H1 (cell line): ENCODE results near the gene EPHA3. TPM values are rescaled to one million over a fixed set of nuclear protein-coding genes. Genes with fewer than 3 reads are reported as not detected.

Experiments used
- CTCF ChIA-PET: fragments of 300-600 bp; sonication (Branson Sonifier 250); formaldehyde crosslinking; loops from one replicate; lab custom pipeline; 2021; ENCODE audit not compliant: partially characterized antibody; lab: Charles Lee
- POLR2A ChIA-PET: fragments of 300-600 bp; sonication (Branson Sonifier 250); formaldehyde crosslinking; loops from one replicate; lab custom pipeline; 2021; ENCODE audit warnings: inconsistent platforms; ENCODE audit not compliant: partially characterized antibody; lab: Charles Lee
- DNase-seq, 2 experiments: peaks; one replicate each; pipeline versions ENCODE4 v3.0.0 to v3.0.0-alpha.2; 2010 to 2022; ENCODE audit warnings: low spot score in 2 of 2, low read depth in 1 of 2, mixed read lengths in 1 of 2
- FAIRE-seq: peaks from 2 replicates; lab custom pipeline; 2011; peaks lifted over from hg19 to GRCh38; lab: Jason Lieb, UNC
- H2AFZ ChIP-seq: 2 replicates; pipeline ENCODE4 v1.8.1; 2012; ENCODE audit warnings: low read length, inconsistent platforms
- H2AK5ac ChIP-seq: 2 replicates; pipeline ENCODE4 v1.6.1; 2013; ENCODE audit warnings: low read depth, low read length
- H2BK120ac ChIP-seq: replicated peaks from 2 replicates; pipeline ENCODE3; 2013; ENCODE audit warnings: low read depth, low read length, inconsistent platforms
- H2BK12ac ChIP-seq: 2 replicates; pipeline ENCODE4 v1.6.1; 2013; ENCODE audit warnings: low read depth, low read length
- H2BK15ac ChIP-seq: 2 replicates; pipeline ENCODE4 v1.6.1; 2013; ENCODE audit warnings: low read length
- H2BK20ac ChIP-seq: 2 replicates; pipeline ENCODE4 v1.6.1; 2013; ENCODE audit warnings: low read length
- H2BK5ac ChIP-seq: 2 replicates; pipeline ENCODE4 v1.6.1; 2013; ENCODE audit warnings: low read depth, low read length
- H3K14ac ChIP-seq: 2 replicates; pipeline ENCODE4 v1.6.1; 2013; ENCODE audit warnings: inconsistent platforms; ENCODE audit not compliant: insufficient read length
- H3K18ac ChIP-seq: 2 replicates; pipeline ENCODE4 v1.6.1; 2013; ENCODE audit warnings: low read length; ENCODE audit errors: extremely low read depth
- H3K23ac ChIP-seq: 2 replicates; pipeline ENCODE4 v1.6.1; 2013; ENCODE audit warnings: inconsistent platforms; ENCODE audit not compliant: insufficient read length
- H3K23me2 ChIP-seq: 2 replicates; pipeline ENCODE4 v1.6.1; 2013; ENCODE audit warnings: low read depth, low read length
- H3K27ac ChIP-seq: 2 replicates; pipeline ENCODE4 v1.6.1; 2011; ENCODE audit warnings: low read depth, low read length, inconsistent platforms
- H3K27me3 ChIP-seq, 4 experiments: replicated peaks in 1 of 4; 1 replicate in 1 of 4; 2 replicates in 3 of 4; pipeline versions ENCODE4 v1.6.1 to v1.8.1; 2011 to 2013; ENCODE audit warnings: low read length in 3 of 4, mild to moderate bottlenecking in 3 of 4, inconsistent platforms in 2 of 4, mixed read lengths in 2 of 4, moderate library complexity in 1 of 4; ENCODE audit not compliant: control insufficient read depth in 3 of 4, insufficient read depth in 3 of 4; ENCODE audit errors: extremely low read depth in 1 of 4
- H3K36me3 ChIP-seq, 4 experiments: 2 replicates each; pipeline versions ENCODE4 v1.6.1 to v1.8.1; 2011 to 2013; ENCODE audit warnings: mild to moderate bottlenecking in 4 of 4, low read length in 3 of 4, moderate library complexity in 2 of 4, control low read depth in 1 of 4, inconsistent platforms in 1 of 4; ENCODE audit not compliant: insufficient read depth in 4 of 4, control insufficient read depth in 2 of 4
- H3K4ac ChIP-seq: replicated peaks from 2 replicates; pipeline ENCODE3; 2013; ENCODE audit warnings: low read length, low read depth, mixed read lengths, inconsistent platforms; ENCODE audit not compliant: insufficient read length
- H3K4me1 ChIP-seq, 4 experiments: replicated peaks in 1 of 4; 1 replicate in 1 of 4; 2 replicates in 3 of 4; pipeline versions ENCODE4 v1.6.1 to v1.8.1; 2011 to 2013; ENCODE audit warnings: low read length in 3 of 4, inconsistent platforms in 2 of 4, mixed read lengths in 1 of 4; ENCODE audit not compliant: insufficient read depth in 4 of 4, control insufficient read depth in 3 of 4
- H3K4me2 ChIP-seq, 2 experiments: 2 replicates each; pipeline versions ENCODE4 v1.6.1 to v1.8.1; 2011 to 2013; ENCODE audit warnings: low read depth in 2 of 2, low read length in 2 of 2, control low read depth in 1 of 2, inconsistent platforms in 1 of 2, mild to moderate bottlenecking in 1 of 2; ENCODE audit not compliant: insufficient read depth in 1 of 2
- H3K4me3 ChIP-seq, 4 experiments: fragments of 200-600, 300-600 bp in 1 of 4; sonication (generic), shearing (Covaris generic), sonication (Bioruptor Twin) in 1 of 4; 2 replicates each; pipeline versions ENCODE4 v1.5.1 to v1.8.1; 2011 to 2016; ENCODE audit warnings: low read length in 4 of 4, low read depth in 3 of 4, control low read depth in 2 of 4, inconsistent platforms in 2 of 4, mild to moderate bottlenecking in 2 of 4, mixed read lengths in 1 of 4, moderate library complexity in 1 of 4; ENCODE audit not compliant: insufficient read depth in 2 of 4; ENCODE audit errors: extremely low read depth in 1 of 4
- H3K56ac ChIP-seq: replicated peaks from 2 replicates; pipeline ENCODE3; 2013; ENCODE audit warnings: low read depth, mild to moderate bottlenecking, mixed read lengths, low read length, inconsistent platforms; ENCODE audit not compliant: insufficient read length
- H3K79me1 ChIP-seq: 2 replicates; pipeline ENCODE4 v1.6.1; 2013; ENCODE audit warnings: low read depth, low read length, control low read depth
- H3K79me2 ChIP-seq, 2 experiments: 2 replicates each; pipeline versions ENCODE4 v1.6.1 to v1.8.1; 2012 to 2013; ENCODE audit warnings: low read length in 2 of 2, mild to moderate bottlenecking in 2 of 2, inconsistent platforms in 1 of 2; ENCODE audit not compliant: insufficient read depth in 2 of 2, control insufficient read depth in 1 of 2
- H3K9ac ChIP-seq, 4 experiments: replicated peaks in 1 of 4; 1 replicate in 1 of 4; 2 replicates in 3 of 4; pipeline versions ENCODE4 v1.6.1 to v1.8.1; 2011 to 2013; ENCODE audit warnings: low read depth in 3 of 4, low read length in 3 of 4, control low read depth in 2 of 4, mild to moderate bottlenecking in 2 of 4, moderate library complexity in 2 of 4, inconsistent platforms in 1 of 4; ENCODE audit errors: extremely low read depth in 1 of 4
- H3K9me3 ChIP-seq, 2 experiments: 2 replicates each; pipeline versions ENCODE4 v1.6.1 to v1.8.1; 2012 to 2013; ENCODE audit warnings: mild to moderate bottlenecking in 2 of 2, moderate library complexity in 2 of 2, control low read depth in 1 of 2, inconsistent platforms in 1 of 2, low read depth in 1 of 2, low read length in 1 of 2, mixed read lengths in 1 of 2; ENCODE audit not compliant: insufficient read depth in 2 of 2
- H4K20me1 ChIP-seq, 2 experiments: replicated peaks in 1 of 2; 2 replicates each; pipeline versions ENCODE3 to v1.8.1; 2011 to 2013; ENCODE audit warnings: inconsistent platforms in 2 of 2, low read length in 2 of 2, mild to moderate bottlenecking in 1 of 2; ENCODE audit not compliant: insufficient read depth in 2 of 2, control insufficient read depth in 1 of 2
- H4K5ac ChIP-seq: 2 replicates; pipeline ENCODE4 v1.6.1; 2013; ENCODE audit warnings: low read length, low read depth, mixed read lengths, inconsistent platforms; ENCODE audit not compliant: insufficient read length
- H4K8ac ChIP-seq: 2 replicates; pipeline ENCODE4 v1.8.0; 2013; ENCODE audit warnings: mild to moderate bottlenecking, moderate library complexity, low read length, inconsistent platforms; ENCODE audit not compliant: insufficient read depth; ENCODE audit errors: extremely low read depth
- H4K91ac ChIP-seq: replicated peaks from 2 replicates; pipeline ENCODE3; 2013; ENCODE audit warnings: low read length, mixed read lengths, inconsistent platforms; ENCODE audit not compliant: insufficient read length
- BRCA1 ChIP-seq: IDR thresholded peaks from 2 replicates; pipeline ENCODE4 v1.6.1; 2012; ENCODE audit warnings: low read depth, low read length, improper control_type of control experiment
- CEBPB ChIP-seq: IDR thresholded peaks from 2 replicates; pipeline ENCODE4 v1.6.1; 2012; ENCODE audit warnings: low read depth, low read length
- CHD1 ChIP-seq: IDR thresholded peaks from 2 replicates; pipeline ENCODE4 v1.6.1; 2012; ENCODE audit warnings: low read depth, low read length, improper control_type of control experiment
- CREB1 ChIP-seq: IDR thresholded peaks from 2 replicates; pipeline ENCODE4 v1.6.1; 2012; ENCODE audit warnings: inconsistent platforms
- JUN ChIP-seq: IDR thresholded peaks from 2 replicates; pipeline ENCODE4 v1.6.1; 2011; ENCODE audit warnings: low read depth, mild to moderate bottlenecking, improper control_type of control experiment, low read length
- RFX5 ChIP-seq: IDR thresholded peaks from 2 replicates; pipeline ENCODE4 v1.6.1; 2011; ENCODE audit warnings: low read depth, low read length, improper control_type of control experiment, borderline replicate concordance
- SIN3A ChIP-seq, 2 experiments: IDR thresholded peaks in 1 of 2; conservative IDR thresholded peaks in 1 of 2; 2 replicates each; pipeline ENCODE4 v1.6.1; 2011 to 2012; ENCODE audit warnings: low read length in 2 of 2, improper control_type of control experiment in 1 of 2, low read depth in 1 of 2, mild to moderate bottlenecking in 1 of 2
- SIX5 ChIP-seq: IDR thresholded peaks from 2 replicates; pipeline ENCODE4 v1.6.1; 2011; ENCODE audit warnings: mild to moderate bottlenecking, low read depth, low read length
- SP4 ChIP-seq: IDR thresholded peaks from 2 replicates; pipeline ENCODE4 v1.6.1; 2012; ENCODE audit warnings: low read length, inconsistent platforms
- TAF1 ChIP-seq: IDR thresholded peaks from 2 replicates; pipeline ENCODE4 v1.6.1; 2011; ENCODE audit warnings: mild to moderate bottlenecking, low read depth, low read length
- TBP ChIP-seq: IDR thresholded peaks from 2 replicates; pipeline ENCODE4 v1.6.1; 2011; ENCODE audit warnings: low read depth, low read length, improper control_type of control experiment
- WGBS, 2 experiments: shearing (Covaris generic) in 1 of 2; methylation state at CpG; one replicate each; pipeline versions ENCODE4 v1.1.6 to v1.1.7; 2013 to 2015; ENCODE audit warnings: low lambda C conversion rate in 2 of 2, mixed read lengths in 2 of 2, inconsistent platforms in 1 of 2, low coverage in 1 of 2, missing lambda C conversion rate in 1 of 2; ENCODE audit not compliant: insufficient replicate concordance in 2 of 2, insufficient coverage in 1 of 2, insufficient read length in 1 of 2; ENCODE audit errors: extremely low coverage in 1 of 2, missing lambda C conversion rate in 1 of 2; 5-methylcytosine and 5-hydroxymethylcytosine counted together
- polyA plus RNA-seq, 7 experiments: library from polyadenylated mRNA; depleted of rRNA in 3 of 7; stranded (reverse) in 5 of 7; unstranded in 2 of 7; fragments of >200 nt in 5 of 7; fragments of 200-250 nt in 2 of 7; gene quantifications; 1 replicate in 5 of 7; 2 replicates in 1 of 7; 4 replicates in 1 of 7; pipeline versions ENCODE4 v1.2.1 to v1.2.3, GENCODE V29; 2011 to 2013; ENCODE audit warnings: missing spikeins in 2 of 7, mixed read lengths in 2 of 7
- total RNA-seq: library from RNA; stranded (reverse); fragmentation: NEBNext Ultra II Directional; extraction: Animal tissue kit (Norgen Biotek cat#: 25700); gene quantifications from 2 replicates; pipeline ENCODE4 v1.2.1, GENCODE V29; 2021
- TF ChIP-seq, protein P1 (sequence below): IDR thresholded peaks from 2 replicates; pipeline ENCODE4 v1.6.1; 2011; ENCODE audit warnings: low read depth, mild to moderate bottlenecking, low read length; ENCODE audit not compliant: insufficient read depth
- TF ChIP-seq, protein P2 (sequence below): IDR thresholded peaks from 2 replicates; pipeline ENCODE4 v1.6.1; 2012; ENCODE audit warnings: low read length, inconsistent platforms

The EPHA3 gene
- total and polyA plus RNA-seq, 2 of the 8 experiments (the other 6 are each of a cell fraction or from before 2014, with no cell fraction given) = 0.09 to 0.22 TPM

DNA sequence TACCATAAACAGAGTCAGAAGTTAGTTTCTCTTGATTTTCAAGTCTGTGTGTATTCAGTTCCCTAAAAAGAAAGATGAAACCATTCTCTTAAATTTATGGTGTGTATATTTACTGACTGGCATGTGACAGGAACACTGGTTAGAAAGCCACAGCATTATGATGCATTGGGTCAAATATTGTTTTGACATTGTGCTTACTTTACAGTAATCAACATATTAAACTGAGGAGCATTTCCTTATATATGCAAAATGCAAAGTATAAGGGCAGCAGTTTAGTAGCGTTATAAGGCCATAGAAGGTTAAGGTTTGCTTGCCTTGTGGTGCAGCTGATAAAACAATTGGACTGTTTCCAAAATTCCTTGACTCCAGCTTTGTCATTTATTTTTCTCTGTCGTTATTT lies 72.9 kb downstream of the EPHA3 start:
- FAIRE-seq (no peak), DNase-seq (no peak)
- H2BK5ac ChIP-seq = no peak overlapping the region
- CTCF ChIA-PET = interaction anchor here (1.1 kb wide), 1 partner anchor 984 kb away, joined by 3 read pairs; no protein-coding TSS in a partner anchor
- H2BK15ac ChIP-seq = no peak overlapping the region
- H4K5ac ChIP-seq = no peak overlapping the region
- no peaks in the 10 kb centered on the region for H4K20me1 ChIP-seq
- no peak overlapping the region for H3K9ac ChIP-seq
- H3K27ac ChIP-seq = no peak overlapping the region
- H3K14ac ChIP-seq = no peak overlapping the region
- H4K8ac ChIP-seq = no peak overlapping the region
- no peak overlapping the region for H2BK12ac ChIP-seq
- H3K9me3 ChIP-seq = no peaks in the 10 kb centered on the region
- no peak overlapping the region for H2AFZ ChIP-seq
- H2BK120ac ChIP-seq = no peak overlapping the region
- H3K4me2 ChIP-seq = no peak overlapping the region
- H4K91ac ChIP-seq = no peak overlapping the region
- no peaks in the 10 kb centered on the region for H3K79me1 ChIP-seq
- 69% methylated on average over 2 of the region's 2 CpGs; no CpG with 5 or more reads in 1 of the 2 experiments for WGBS, 2 experiments
- no peaks in the 10 kb centered on the region for H3K27me3 ChIP-seq
- POLR2A ChIA-PET = no interaction called here
- H2AK5ac ChIP-seq = no peak overlapping the region
- no peak overlapping the region for H3K23ac ChIP-seq
- H3K4me3 ChIP-seq = no peak overlapping the region
- no peak overlapping the region for H3K18ac ChIP-seq
- H3K4me1 ChIP-seq = peaks cover 0 to 9% (median 1%) of the 10 kb centered on the region in 4 experiments; a peak in 1 of 7 replicates
- H3K4ac ChIP-seq = no peak overlapping the region
- H3K56ac ChIP-seq = no peak overlapping the region
- H3K79me2 ChIP-seq = no peaks in the 10 kb centered on the region
- H2BK20ac ChIP-seq = 0 out of 2 replicates have a peak overlapping the region, but pooled peaks have one; percentile 37
- no peaks in the 10 kb centered on the region for H3K23me2 ChIP-seq
- no peaks in the 10 kb centered on the region for H3K36me3 ChIP-seq
- TF ChIP-seq SP4 (no peak), CEBPB (no peak), CHD1 (no peak), RFX5 (no peak), CREB1 (no peak), SIX5 (no peak), JUN (no peak), TBP (no peak), SIN3A (conservative IDR thresholded peaks at IDR 0.05 in 1 of 2, IDR thresholded peaks at IDR 0.05 in 1 of 2; ENCODE audit: low read depth in 1 of 2, low read length in 2 of 2) (no peak), TAF1 (no peak), BRCA1 (no peak)
- TF ChIP-seq, protein P1, sequence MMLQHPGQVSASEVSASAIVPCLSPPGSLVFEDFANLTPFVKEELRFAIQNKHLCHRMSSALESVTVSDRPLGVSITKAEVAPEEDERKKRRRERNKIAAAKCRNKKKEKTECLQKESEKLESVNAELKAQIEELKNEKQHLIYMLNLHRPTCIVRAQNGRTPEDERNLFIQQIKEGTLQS = no peak
- TF ChIP-seq, protein P2, sequence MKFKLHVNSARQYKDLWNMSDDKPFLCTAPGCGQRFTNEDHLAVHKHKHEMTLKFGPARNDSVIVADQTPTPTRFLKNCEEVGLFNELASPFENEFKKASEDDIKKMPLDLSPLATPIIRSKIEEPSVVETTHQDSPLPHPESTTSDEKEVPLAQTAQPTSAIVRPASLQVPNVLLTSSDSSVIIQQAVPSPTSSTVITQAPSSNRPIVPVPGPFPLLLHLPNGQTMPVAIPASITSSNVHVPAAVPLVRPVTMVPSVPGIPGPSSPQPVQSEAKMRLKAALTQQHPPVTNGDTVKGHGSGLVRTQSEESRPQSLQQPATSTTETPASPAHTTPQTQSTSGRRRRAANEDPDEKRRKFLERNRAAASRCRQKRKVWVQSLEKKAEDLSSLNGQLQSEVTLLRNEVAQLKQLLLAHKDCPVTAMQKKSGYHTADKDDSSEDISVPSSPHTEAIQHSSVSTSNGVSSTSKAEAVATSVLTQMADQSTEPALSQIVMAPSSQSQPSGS = no peak
